Stomach (tissue), 9 donors: Measurements from ENCODE around the gene CACNA1E. TPM values are rescaled to one million over a fixed set of nuclear protein-coding genes. Genes with fewer than 3 reads are reported as not detected.

ENCODE experiments used
- DNase-seq, 2 donors: peaks; one replicate each; pipeline versions ENCODE4 v3.0.0 to v3.0.0-alpha.2; 2013 to 2019
- H3K27ac ChIP-seq, 5 donors: fragments of 200-600 bp in 4 of 5; sonication (generic) in 4 of 5; one replicate each; pipeline ENCODE4 v1.5.1; 2013 to 2019; ENCODE audit warnings: mild to moderate bottlenecking in 1 of 5, moderate library complexity in 1 of 5
- H3K27me3 ChIP-seq, 3 donors: fragments of 200-600 bp; sonication (generic); one replicate each; pipeline ENCODE4 v1.5.1; 2017 to 2019; ENCODE audit warnings: mixed run types in 1 of 3
- H3K36me3 ChIP-seq, 4 donors: fragments of 200-600 bp; sonication (generic); 1 replicate in 3 of 4; 2 replicates in 1 of 4; pipeline ENCODE4 v1.5.1; 2016 to 2019
- H3K4me1 ChIP-seq, 4 donors: fragments of 200-600 bp; sonication (generic); one replicate each; pipeline ENCODE4 v1.5.1; 2016 to 2019
- H3K4me3 ChIP-seq, 4 donors: fragments of 200-600 bp; sonication (generic) in 3 of 4; one replicate each; pipeline ENCODE4 v1.5.1; 2016 to 2019; ENCODE audit warnings: mild to moderate bottlenecking in 1 of 4
- H3K9me3 ChIP-seq, 4 donors: fragments of 200-600 bp; sonication (generic); one replicate each; pipeline ENCODE4 v1.5.1; 2016 to 2019
- EP300 ChIP-seq: sonication (generic); formaldehyde crosslinking; IDR thresholded peaks from one replicate; pipeline ENCODE4 v1.6.1; 2017; ENCODE audit warnings: antibody characterized with exemption
- POLR2A ChIP-seq, 4 donors: fragments of 450-650 bp; IDR thresholded peaks; one replicate each; pipeline ENCODE4 v1.6.1; 2016; ENCODE audit warnings: antibody characterized with exemption in 4 of 4, control low read depth in 2 of 4, mild to moderate bottlenecking in 1 of 4, moderate library complexity in 1 of 4
- POLR2AphosphoS5 ChIP-seq, 3 donors: sonication (generic); formaldehyde crosslinking; IDR thresholded peaks; one replicate each; pipeline ENCODE4 v1.6.1; 2016; ENCODE audit warnings: antibody characterized with exemption in 3 of 3
- whole genome bisulfite sequencing, 5 donors: extraction: QIAGEN DNeasy Blood & Tissue Kit in 3 of 5; methylation state at CpG; one replicate each; pipeline versions ENCODE4 v1.1.5 to v1.1.7; 2013 to 2018; 5-methylcytosine and 5-hydroxymethylcytosine counted together
- intact Hi-C: fragments of 100-400 bp; cut with DNase I; formaldehyde crosslinking; loops from one replicate; pipeline ENCODE4 v1.15.1; 2023; ENCODE audit warnings: low total_unique reads
- polyA plus RNA-seq, 3 donors: library from polyadenylated mRNA; stranded (reverse); fragments of 200-250 nt; gene quantifications; one replicate each; pipeline ENCODE4 v1.2.3, GENCODE V29; 2013
- total RNA-seq, 5 donors: library from RNA; depleted of rRNA; stranded (reverse); fragments of >200 nt; gene quantifications; one replicate each; pipeline versions ENCODE4 v1.1.0 to v1.2.3, GENCODE V29; 2014 to 2016
- TF ChIP-seq, protein P1 (sequence below), 7 experiments: fragments of 450-650 bp in 4 of 7; fragments of 200-600 bp in 3 of 7; sonication (generic) in 3 of 7; IDR thresholded peaks; one replicate each; pipeline ENCODE4 v1.5.1; 2016 to 2019; ENCODE audit warnings: antibody characterized with exemption in 7 of 7, control low read depth in 2 of 7, mild to moderate bottlenecking in 1 of 7
- donor health status: healthy with polysubstance abuse.
- donor health status: Bipolar disorder and iron deficiency.
- donor health status: healthy.

The CACNA1E gene
- total and polyA plus RNA-seq, 8 donors, result under 0.01 to 1.8 (median 0.01) TPM; not detected in 4

DNA sequence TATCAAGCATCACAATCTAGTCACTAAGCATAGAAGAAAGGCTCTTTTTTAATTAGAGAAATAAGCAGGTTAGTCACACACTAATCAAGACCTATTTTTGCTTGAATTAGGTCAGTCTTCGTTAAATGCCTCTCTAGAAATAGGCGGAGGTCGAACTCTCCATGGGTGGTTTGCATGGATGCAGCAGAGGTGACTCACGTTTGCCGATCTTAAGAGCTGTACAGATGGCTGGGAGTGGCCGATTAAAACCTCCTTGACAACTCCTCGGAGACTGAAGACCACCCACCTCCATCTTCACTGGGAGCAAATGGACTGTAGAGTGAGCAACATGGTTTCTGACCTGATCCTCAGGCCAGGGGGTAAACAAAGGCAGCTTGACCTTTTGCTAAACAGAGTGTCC lies 328.9 kb downstream of the CACNA1E start:
- no peaks in the 10 kb centered on the region for H3K36me3 ChIP-seq
- H3K9me3 ChIP-seq, result peaks cover 0 to 5% (median 0%) of the 10 kb centered on the region in 4 donors
- TF ChIP-seq POLR2A (IDR thresholded peaks at IDR 0.05), result no peak
- WGBS, 5 donors, result 63 to 84% (median 75%) methylated on average over 7 of the region's 7 CpGs
- no peak overlapping the region for H3K4me3 ChIP-seq
- no peak for DNase-seq
- H3K4me1 ChIP-seq, result no peaks in the 10 kb centered on the region
- no peak overlapping the region for H3K27ac ChIP-seq
- intact Hi-C loops, result no loop called here
- no peaks in the 10 kb centered on the region for H3K27me3 ChIP-seq

DNA sequence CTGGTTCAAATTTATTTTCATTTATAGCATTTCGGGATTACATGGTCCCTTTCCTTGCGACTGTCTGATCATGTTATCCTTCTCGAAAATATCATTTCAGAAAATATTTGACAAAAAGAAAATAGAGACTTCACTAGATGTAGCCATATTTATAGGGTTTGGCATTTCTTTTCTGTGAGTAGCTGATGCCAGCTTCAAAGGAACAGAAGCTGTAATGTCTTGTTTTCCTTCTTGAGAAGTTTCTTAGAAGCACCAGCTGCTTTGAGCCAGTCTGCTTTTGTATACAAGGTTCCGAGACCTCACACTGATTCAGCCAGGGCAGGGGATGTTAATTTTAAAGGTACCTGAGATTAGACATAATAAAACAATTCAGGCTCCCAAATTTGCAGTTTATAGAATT lies 329.9 kb downstream of the CACNA1E start:
- TF ChIP-seq POLR2A (IDR thresholded peaks at IDR 0.05) (no peak), POLR2AphosphoS5 (IDR thresholded peaks at IDR 0.05) (no peak), EP300 (no peak)
- TF ChIP-seq, protein P1, sequence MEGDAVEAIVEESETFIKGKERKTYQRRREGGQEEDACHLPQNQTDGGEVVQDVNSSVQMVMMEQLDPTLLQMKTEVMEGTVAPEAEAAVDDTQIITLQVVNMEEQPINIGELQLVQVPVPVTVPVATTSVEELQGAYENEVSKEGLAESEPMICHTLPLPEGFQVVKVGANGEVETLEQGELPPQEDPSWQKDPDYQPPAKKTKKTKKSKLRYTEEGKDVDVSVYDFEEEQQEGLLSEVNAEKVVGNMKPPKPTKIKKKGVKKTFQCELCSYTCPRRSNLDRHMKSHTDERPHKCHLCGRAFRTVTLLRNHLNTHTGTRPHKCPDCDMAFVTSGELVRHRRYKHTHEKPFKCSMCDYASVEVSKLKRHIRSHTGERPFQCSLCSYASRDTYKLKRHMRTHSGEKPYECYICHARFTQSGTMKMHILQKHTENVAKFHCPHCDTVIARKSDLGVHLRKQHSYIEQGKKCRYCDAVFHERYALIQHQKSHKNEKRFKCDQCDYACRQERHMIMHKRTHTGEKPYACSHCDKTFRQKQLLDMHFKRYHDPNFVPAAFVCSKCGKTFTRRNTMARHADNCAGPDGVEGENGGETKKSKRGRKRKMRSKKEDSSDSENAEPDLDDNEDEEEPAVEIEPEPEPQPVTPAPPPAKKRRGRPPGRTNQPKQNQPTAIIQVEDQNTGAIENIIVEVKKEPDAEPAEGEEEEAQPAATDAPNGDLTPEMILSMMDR (IDR thresholded peaks at IDR 0.05), result no peak
- DNase-seq, result no peak
- intact Hi-C loops, result no loop called here
- Histone ChIP-seq H3K36me3 (no peaks in the 10 kb centered on the region), H3K4me1 (no peaks in the 10 kb centered on the region), H3K27ac (no peak overlapping the region), H3K9me3 (peaks cover 0 to 5% (median 0%) of the 10 kb centered on the region in 4 donors), H3K4me3 (no peak overlapping the region), H3K27me3 (no peaks in the 10 kb centered on the region)
- 82 to 90% (median 86%) methylated on average over 4 of the region's 4 CpGs for WGBS, 5 donors

DNA sequence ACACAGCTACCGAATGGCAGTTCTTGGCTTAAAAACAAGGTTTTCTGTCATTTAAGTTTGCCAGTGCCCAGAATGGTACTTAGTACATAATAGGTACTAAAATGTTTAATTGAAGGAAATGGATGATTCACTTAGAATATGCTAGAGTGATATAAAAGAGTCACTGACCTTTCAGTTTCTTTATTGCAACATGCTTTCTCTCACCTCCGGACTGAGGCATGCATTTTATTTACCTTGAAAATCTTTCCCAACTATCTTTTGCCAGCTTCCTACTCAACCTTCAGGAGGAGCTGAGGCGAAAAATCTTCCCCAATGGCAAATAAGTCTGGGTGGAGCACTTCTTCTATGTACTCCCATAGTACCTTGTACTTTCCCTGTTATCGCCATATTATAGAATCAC lies 333.3 kb downstream of the CACNA1E start:
- H3K27ac ChIP-seq, result no peak overlapping the region
- peaks cover 0 to 5% (median 0%) of the 10 kb centered on the region in 4 donors for H3K9me3 ChIP-seq
- no peaks in the 10 kb centered on the region for H3K4me1 ChIP-seq
- DNase-seq, result no peak
- H3K4me3 ChIP-seq, result no peak overlapping the region
- no peaks in the 10 kb centered on the region for H3K27me3 ChIP-seq
- no peaks in the 10 kb centered on the region for H3K36me3 ChIP-seq
- WGBS, 5 donors, result 49 to 70% (median 59%) methylated on average over 4 of the region's 4 CpGs
- TF ChIP-seq EP300 (no peak), POLR2A (IDR thresholded peaks at IDR 0.05) (no peak), POLR2AphosphoS5 (IDR thresholded peaks at IDR 0.05) (no peak)
- TF ChIP-seq, protein P1 (IDR thresholded peaks at IDR 0.05), result no peak
- intact Hi-C loops, result no loop called here

DNA sequence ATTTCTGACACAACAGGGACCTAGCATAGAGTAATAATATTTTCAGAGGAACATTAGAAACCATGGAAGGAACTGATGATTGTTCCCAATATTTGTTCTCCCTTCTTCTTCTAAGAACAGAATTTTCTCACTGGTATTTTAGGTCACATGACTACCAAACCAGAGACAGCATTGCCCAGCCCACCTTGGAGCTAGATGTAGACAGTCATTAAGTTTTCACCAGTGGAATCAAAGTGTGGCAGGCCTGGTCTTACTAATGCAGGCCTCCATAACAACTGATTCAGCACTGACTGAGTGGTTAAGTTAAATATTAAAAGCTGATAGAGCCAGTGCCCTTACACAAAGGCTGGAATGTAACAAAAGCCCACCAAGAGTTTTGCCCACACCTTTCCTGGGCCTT lies 333.8 kb downstream of the CACNA1E start:
- Histone ChIP-seq H3K4me3 (no peak overlapping the region), H3K27me3 (no peaks in the 10 kb centered on the region), H3K4me1 (no peaks in the 10 kb centered on the region), H3K36me3 (no peaks in the 10 kb centered on the region), H3K27ac (no peak overlapping the region), H3K9me3 (peaks cover 0 to 5% (median 0%) of the 10 kb centered on the region in 4 donors)
- peak in 1 of 2 donors; percentile 8 for DNase-seq
- intact Hi-C loops, result no loop called here
- no peak for TF ChIP-seq POLR2AphosphoS5 (IDR thresholded peaks at IDR 0.05)
- no peak for TF ChIP-seq POLR2A (IDR thresholded peaks at IDR 0.05)
- no peak for TF ChIP-seq EP300
- TF ChIP-seq, protein P1 (IDR thresholded peaks at IDR 0.05), result no peak

DNA sequence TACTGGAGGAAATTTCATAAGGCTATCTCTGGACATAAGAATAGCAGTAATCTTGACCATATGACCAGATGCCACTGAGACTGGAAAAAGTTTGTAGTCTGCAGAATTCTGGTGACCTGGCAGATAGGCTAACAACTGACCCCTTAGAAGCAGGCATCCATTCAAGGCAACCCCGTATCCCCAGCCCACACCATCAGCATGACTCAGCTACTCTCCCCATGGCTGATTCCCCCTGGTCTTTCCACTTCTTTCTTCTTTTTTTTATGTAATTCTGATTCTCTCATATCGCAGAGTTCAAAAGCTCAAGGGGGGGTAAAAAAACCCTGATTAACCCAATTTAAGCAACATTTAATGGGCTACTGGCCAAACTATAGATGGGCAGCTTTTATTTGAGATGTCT lies 335.1 kb downstream of the CACNA1E start:
- Histone ChIP-seq H3K4me1 (no peaks in the 10 kb centered on the region), H3K4me3 (no peak overlapping the region), H3K36me3 (no peaks in the 10 kb centered on the region), H3K9me3 (peaks cover 0 to 5% (median 0%) of the 10 kb centered on the region in 4 donors), H3K27me3 (no peaks in the 10 kb centered on the region), H3K27ac (no peak overlapping the region)
- DNase-seq, result no peak
- TF ChIP-seq POLR2AphosphoS5 (IDR thresholded peaks at IDR 0.05) (no peak), POLR2A (IDR thresholded peaks at IDR 0.05) (no peak), EP300 (no peak)
- TF ChIP-seq, protein P1 (IDR thresholded peaks at IDR 0.05), result no peak
- 81 to 90% (median 87%) methylated on average over 2 of the region's 2 CpGs for WGBS, 5 donors
- intact Hi-C loops, result no loop called here
